Adrenal gland (tissue), 12 donors: ENCODE data around the gene ZNF33A. TPM values are rescaled to one million over a fixed set of nuclear protein-coding genes. Genes with fewer than 3 reads are reported as not detected.
A peak's percentile ranks its signal among the peaks of the same experiment; 100 is the strongest.

ENCODE experiments used
- DNase-seq, 7 donors: peaks; one replicate each; pipeline ENCODE4 v3.0.0-alpha.2; 2019 to 2020
- H3K27ac ChIP-seq, 5 donors: fragments of 200-600 bp; sonication (generic) in 4 of 5; 1 replicate in 3 of 5; 2 replicates in 2 of 5; pipeline versions ENCODE4 v1.5.1 to v1.8.0; 2016 to 2020; ENCODE audit warnings: mild to moderate bottlenecking in 1 of 5
- H3K27me3 ChIP-seq: fragments of 200-600 bp; 2 replicates; pipeline ENCODE4 v1.8.0; 2021
- H3K36me3 ChIP-seq, 2 donors: fragments of 200-600 bp; replicated peaks in 1 of 2; 1 replicate in 1 of 2; 2 replicates in 1 of 2; pipeline versions ENCODE4 v1.5.1 to v1.8.0; 2018 to 2022
- H3K4me1 ChIP-seq, 2 donors: fragments of 200-600 bp; replicated peaks in 1 of 2; 1 replicate in 1 of 2; 2 replicates in 1 of 2; pipeline versions ENCODE4 v1.5.1 to v1.8.0; 2018 to 2021
- H3K4me3 ChIP-seq, 4 donors: fragments of 200-600 bp; sonication (generic) in 3 of 4; one replicate each; pipeline ENCODE4 v1.5.1; 2016 to 2018
- H3K9me3 ChIP-seq, 3 donors: fragments of 200-600 bp; sonication (generic) in 1 of 3; replicated peaks in 1 of 3; 1 replicate in 2 of 3; 2 replicates in 1 of 3; pipeline versions ENCODE4 v1.5.1 to v1.8.0; 2016 to 2021
- POLR2A ChIP-seq, 2 donors: fragments of 450-650 bp; IDR thresholded peaks; one replicate each; pipeline ENCODE4 v1.6.1; 2017; ENCODE audit warnings: antibody characterized with exemption in 2 of 2, mild to moderate bottlenecking in 2 of 2, moderate library complexity in 1 of 2
- WGBS, 4 donors: extraction: QIAGEN DNeasy Blood & Tissue Kit in 2 of 4; methylation state at CpG; one replicate each; pipeline versions ENCODE4 v1.1.5 to v1.1.7; 2013 to 2017; 5-methylcytosine and 5-hydroxymethylcytosine counted together
- intact Hi-C, 2 donors: fragments of 100-400 bp; cut with DNase I; formaldehyde crosslinking; loops; one replicate each; pipeline versions ENCODE4 v1.14.1 to v1.15.0; 2022 to 2023
- polyA plus RNA-seq, 3 donors: library from polyadenylated mRNA; stranded (reverse); fragments of 200-250 nt in 2 of 3; fragments of 350-450 nt in 1 of 3; fragmentation: Illumina TruSeq in 1 of 3; extraction: RNeasy Lipid Tissue Mini Kit (QIAGEN cat#74804) in 1 of 3; gene quantifications; one replicate each; pipeline ENCODE4 v1.2.3, GENCODE V29; 2013 to 2014
- total RNA-seq, 9 donors: library from RNA; depleted of rRNA in 4 of 9; stranded (reverse); fragments of >200 nt in 4 of 9; fragments of 120-200 nt in 1 of 9; fragmentation: NEBNext Ultra II Directional in 1 of 9; extraction: Animal tissue kit (Norgen Biotek cat#: 25700) in 1 of 9; gene quantifications; one replicate each; pipeline versions ENCODE4 v1.1.0 to v1.2.4, GENCODE V29; 2013 to 2023
- TF ChIP-seq, protein P1 (sequence below), 6 experiments: fragments of 450-650 bp in 4 of 6; fragments of 200-600 bp in 2 of 6; sonication (generic) in 1 of 6; IDR thresholded peaks; 1 replicate in 5 of 6; 2 replicates in 1 of 6; pipeline versions ENCODE4 v1.5.1 to v1.8.0; 2016 to 2021; ENCODE audit warnings: antibody characterized with exemption in 6 of 6, mild to moderate bottlenecking in 2 of 6, moderate library complexity in 1 of 6
- donor health status: healthy with polysubstance abuse.
- donor health status: Bipolar disorder and iron deficiency.
- donor health status: DM: yes; HTN: yes; CAD: no.
- donor health status: DM: no; HTN: no; CAD: no.
- donor health status: DM: no; HTN: no; CAD: no.
- donor health status: DM: yes; HTN: yes; CAD: no.

The ZNF33A gene
- total and polyA plus RNA-seq, 12 donors, result 12.3 to 34.9 (median 25.6) TPM

DNA sequence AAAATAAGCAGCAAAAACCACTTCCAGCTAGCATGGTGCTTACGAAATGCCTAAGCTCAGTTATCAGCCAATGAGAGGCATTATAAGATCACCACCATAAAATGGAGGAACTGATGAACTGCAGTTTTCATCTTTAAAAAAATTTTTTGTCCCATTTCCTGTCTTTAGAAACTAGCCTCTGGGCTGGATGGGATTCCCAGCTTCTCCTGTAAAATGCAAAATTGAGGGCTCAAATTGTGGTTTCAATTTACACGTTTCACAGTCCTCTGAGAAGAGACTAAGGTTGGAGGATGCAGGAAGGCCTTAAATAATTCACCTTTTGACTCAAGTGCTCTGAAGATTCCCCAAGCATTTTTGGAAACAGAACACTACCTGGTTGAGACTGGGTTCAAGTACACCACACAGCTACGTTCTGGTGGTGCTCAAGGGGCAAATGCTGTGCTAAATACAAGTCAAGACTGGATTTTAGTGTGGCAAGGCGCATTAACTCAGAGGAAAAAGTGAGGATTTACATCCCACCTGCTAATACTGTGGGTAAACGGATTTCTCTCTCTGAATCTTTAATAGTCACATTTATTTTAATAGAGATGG lies 35.0 kb upstream of the ZNF33A start:
- TF ChIP-seq, protein P1, sequence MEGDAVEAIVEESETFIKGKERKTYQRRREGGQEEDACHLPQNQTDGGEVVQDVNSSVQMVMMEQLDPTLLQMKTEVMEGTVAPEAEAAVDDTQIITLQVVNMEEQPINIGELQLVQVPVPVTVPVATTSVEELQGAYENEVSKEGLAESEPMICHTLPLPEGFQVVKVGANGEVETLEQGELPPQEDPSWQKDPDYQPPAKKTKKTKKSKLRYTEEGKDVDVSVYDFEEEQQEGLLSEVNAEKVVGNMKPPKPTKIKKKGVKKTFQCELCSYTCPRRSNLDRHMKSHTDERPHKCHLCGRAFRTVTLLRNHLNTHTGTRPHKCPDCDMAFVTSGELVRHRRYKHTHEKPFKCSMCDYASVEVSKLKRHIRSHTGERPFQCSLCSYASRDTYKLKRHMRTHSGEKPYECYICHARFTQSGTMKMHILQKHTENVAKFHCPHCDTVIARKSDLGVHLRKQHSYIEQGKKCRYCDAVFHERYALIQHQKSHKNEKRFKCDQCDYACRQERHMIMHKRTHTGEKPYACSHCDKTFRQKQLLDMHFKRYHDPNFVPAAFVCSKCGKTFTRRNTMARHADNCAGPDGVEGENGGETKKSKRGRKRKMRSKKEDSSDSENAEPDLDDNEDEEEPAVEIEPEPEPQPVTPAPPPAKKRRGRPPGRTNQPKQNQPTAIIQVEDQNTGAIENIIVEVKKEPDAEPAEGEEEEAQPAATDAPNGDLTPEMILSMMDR (IDR thresholded peaks at IDR 0.05), result no peak
- TF ChIP-seq POLR2A (IDR thresholded peaks at IDR 0.05), result no peak
- no peak for DNase-seq
- 21 to 26% (median 23%) methylated on average over 5 of the region's 5 CpGs for WGBS, 4 donors
- intact Hi-C loops, result loop anchor here in 1 of 2 donors (10.0 kb wide), 1 partner anchor 49 kb away; no protein-coding TSS in a partner anchor
- Histone ChIP-seq H3K36me3 (peaks cover 0 to 6% of the 10 kb centered on the region in 2 donors), H3K4me3 (peak overlapping the region; percentile 72 to 98 (median 82)), H3K27me3 (no peaks in the 10 kb centered on the region), H3K4me1 (peaks cover 11 to 19% of the 10 kb centered on the region in 2 donors), H3K27ac (peak overlapping the region; percentile 89 to 100 (median 96)), H3K9me3 (no peaks in the 10 kb centered on the region)

DNA sequence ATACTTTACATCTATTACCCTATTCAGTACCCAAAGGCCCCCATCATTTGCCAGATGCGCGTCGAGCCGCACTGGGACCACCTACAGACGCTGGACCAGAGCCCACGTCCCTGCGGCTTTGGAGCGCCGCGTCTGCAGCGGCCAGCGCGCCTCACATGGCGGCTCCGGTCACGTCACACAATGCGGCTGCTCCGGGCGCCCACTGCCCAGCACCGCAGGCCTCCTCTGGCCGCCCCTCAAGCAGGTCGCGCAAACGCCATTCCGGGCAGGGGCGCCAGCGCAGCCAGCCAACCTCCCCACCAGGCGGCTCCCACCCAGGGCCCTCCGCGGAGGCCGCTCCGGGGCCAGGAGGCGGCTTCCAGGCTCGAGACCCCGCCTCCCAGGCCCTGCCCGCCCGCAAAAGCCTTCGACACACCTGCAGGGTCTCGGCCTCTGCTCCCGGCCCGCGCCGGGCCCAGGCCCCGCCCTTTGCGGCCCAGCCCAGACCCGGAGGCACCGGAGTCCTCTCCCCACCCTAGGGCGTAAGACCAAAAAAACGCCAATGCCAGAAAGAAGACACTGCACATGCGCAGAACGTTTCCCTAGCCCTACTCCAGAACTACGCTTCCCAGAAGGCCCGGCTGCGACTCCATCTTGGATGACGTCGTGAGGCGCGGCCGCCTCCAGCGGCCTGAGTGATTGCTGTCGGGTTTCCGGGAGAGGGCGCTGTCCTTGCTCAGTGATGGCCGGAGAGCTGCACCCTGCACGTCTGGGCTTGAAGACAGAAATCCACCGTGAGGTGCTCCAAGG lies 34.2 kb upstream of the ZNF33A start, which contains the start of gene ZNF25:
Gene ZNF25 (minus strand): TSS at position 557 of the 789 bp plus-strand sequence. CDS start 4,925 bp downstream, outside the sequence.
- intact Hi-C loops, result loop anchor here in 1 of 2 donors (10.0 kb wide), 1 partner anchor 49 kb away; no protein-coding TSS in a partner anchor
- H3K27me3 ChIP-seq, result no peaks in the 10 kb centered on the region
- peak within 1 kb of the TSS; percentile 72 to 98 (median 82) for H3K4me3 ChIP-seq
- WGBS, 4 donors, result 0 to 1% (median 0%) methylated on average over 14 to 66 of the region's 66 CpGs
- peak within 1 kb of the TSS; percentile 89 to 100 (median 96) for H3K27ac ChIP-seq
- peaks cover 11 to 19% of the 10 kb centered on the region in 2 donors for H3K4me1 ChIP-seq
- H3K9me3 ChIP-seq, result no peaks in the 10 kb centered on the region
- TF ChIP-seq, protein P1 (IDR thresholded peaks at IDR 0.05), result peak; percentile 80 to 97 (median 90)
- TF ChIP-seq POLR2A (IDR thresholded peaks at IDR 0.05), result peak; percentile 75 to 89
- DNase-seq, result peak; percentile 97 to 100 (median 99)
- H3K36me3 ChIP-seq, result no peaks in the 10 kb centered on the region

DNA sequence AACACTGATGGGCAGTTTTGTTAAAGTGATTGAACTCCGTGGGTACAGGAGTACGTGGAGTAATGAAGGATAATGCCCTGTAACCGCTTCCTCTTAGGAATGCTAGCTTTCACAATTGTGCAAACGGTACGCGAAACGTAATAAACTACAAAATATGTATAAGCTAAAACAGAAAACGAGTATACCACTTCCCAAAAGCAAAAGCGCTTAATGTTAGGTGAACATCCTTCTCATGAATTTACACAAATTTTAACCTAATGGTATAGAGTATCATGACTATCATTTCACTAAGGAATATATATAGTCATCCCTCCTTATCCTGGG lies 33.6 kb upstream of the ZNF33A start:
- intact Hi-C loops, result loop anchor here in 1 of 2 donors (10.0 kb wide), 1 partner anchor 48 kb away; no protein-coding TSS in a partner anchor
- WGBS, 4 donors, result 7 to 10% (median 9%) methylated on average over 9 of the region's 9 CpGs
- Histone ChIP-seq H3K9me3 (no peaks in the 10 kb centered on the region), H3K4me3 (peak overlapping the region in 3 of 4 donors; percentile 24 to 84 (median 34)), H3K27me3 (no peaks in the 10 kb centered on the region), H3K27ac (peak overlapping the region in 3 of 5 donors; percentile 68 to 100 (median 92)), H3K36me3 (no peaks in the 10 kb centered on the region), H3K4me1 (peaks cover 11 to 19% of the 10 kb centered on the region in 2 donors)
- TF ChIP-seq POLR2A (IDR thresholded peaks at IDR 0.05), result no peak
- TF ChIP-seq, protein P1 (IDR thresholded peaks at IDR 0.05), result peak in 1 of 6 experiments; percentile 10
- no peak for DNase-seq

DNA sequence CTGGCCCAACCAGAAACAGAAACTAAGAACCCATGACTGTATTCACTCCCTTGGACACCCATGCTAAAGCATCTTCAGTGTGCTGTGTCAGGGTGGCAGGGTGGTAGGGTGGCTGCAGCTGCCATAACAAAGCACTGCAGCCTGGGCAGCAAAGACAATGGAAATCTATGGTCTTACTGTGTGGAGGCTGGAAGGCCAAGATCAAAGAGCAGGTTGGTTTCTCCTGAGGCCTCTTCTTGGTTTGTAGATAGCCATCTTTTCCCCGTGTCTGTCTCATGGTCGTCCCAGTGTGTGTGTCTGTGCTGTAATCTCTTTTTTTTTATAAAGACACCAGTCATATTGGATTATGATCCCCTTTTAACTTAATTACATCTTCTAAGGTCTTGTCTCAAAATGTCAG lies 18.8 kb upstream of the ZNF33A start:
- Histone ChIP-seq H3K27me3 (no peaks in the 10 kb centered on the region), H3K4me3 (no peak overlapping the region), H3K9me3 (no peaks in the 10 kb centered on the region), H3K27ac (no peak overlapping the region), H3K4me1 (no peaks in the 10 kb centered on the region), H3K36me3 (no peaks in the 10 kb centered on the region)
- intact Hi-C loops, result no loop called here
- TF ChIP-seq POLR2A (IDR thresholded peaks at IDR 0.05), result no peak
- TF ChIP-seq, protein P1 (IDR thresholded peaks at IDR 0.05), result no peak
- 63 to 81% (median 76%) methylated on average over 2 of the region's 2 CpGs for WGBS, 4 donors
- no peak for DNase-seq
